Neural progenitor cell (in vitro differentiated cells): ENCODE measurements around the gene STIL.

ENCODE experiments used
- CTCF ChIP-seq: fragments of 200-600 bp; sonication (generic); IDR thresholded peaks from 2 replicates; pipeline ENCODE4 v1.5.1; 2017; ENCODE audit warnings: antibody characterized with exemption, mild to moderate bottlenecking
- EZH2 ChIP-seq: fragments of 200-600 bp; sonication (generic); IDR thresholded peaks from 2 replicates; pipeline ENCODE4 v1.6.1; 2017; ENCODE audit warnings: antibody characterized with exemption, mild to moderate bottlenecking, moderate library complexity

DNA sequence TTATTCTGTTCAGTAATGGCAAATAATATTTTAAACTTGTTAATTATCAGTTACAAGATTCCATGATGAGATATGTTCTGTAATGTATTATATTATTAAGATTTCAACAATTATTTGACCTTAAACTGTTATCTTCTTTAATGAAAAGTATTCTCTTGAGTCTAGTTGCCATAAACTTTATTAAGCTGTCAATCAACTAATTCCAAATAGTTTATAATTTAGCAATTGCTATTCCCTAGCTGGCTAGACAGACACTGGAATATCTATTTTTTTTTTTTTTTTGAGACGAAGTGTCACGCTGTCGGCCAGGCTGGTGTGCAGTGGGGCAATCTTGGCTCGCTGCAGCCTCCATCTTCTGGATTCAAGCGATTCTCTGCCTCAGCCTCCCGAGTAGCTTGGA, 23.4 kb upstream of the STIL start:
- TF ChIP-seq CTCF: no peak
- TF ChIP-seq EZH2: no peak
